LNCAP (cell line): ENCODE measurements around the gene P2RY6.

Experiments used
- CTCF ChIP-seq: fragments of 450-650 bp; IDR thresholded peaks from 2 replicates; pipeline ENCODE4 v1.5.1; 2017; ENCODE audit warnings: mild to moderate bottlenecking

Gene P2RY6

GRCh38 chr11:73290536-73290935 lies 18.4 kb downstream of the P2RY6 start:
- no peak for TF ChIP-seq CTCF

DNA sequence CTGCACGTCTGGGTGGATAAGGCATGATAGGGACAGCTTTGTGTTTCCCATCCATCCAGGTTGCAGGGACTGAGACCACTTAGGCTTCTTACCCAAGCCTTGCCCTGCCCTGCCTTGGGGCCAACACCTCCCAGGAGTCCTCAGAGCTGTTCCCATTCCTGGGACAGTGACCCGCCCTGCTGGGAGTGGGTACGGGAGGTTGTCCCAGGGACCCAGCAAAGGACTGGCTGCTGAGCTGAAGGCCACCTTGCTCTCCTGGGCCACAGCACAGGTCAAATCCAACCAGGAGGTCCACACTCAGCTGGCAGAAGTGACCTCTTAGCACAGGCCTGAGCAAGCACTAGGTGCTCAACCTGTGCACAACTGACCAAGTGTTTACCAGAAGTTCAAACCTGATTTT lies 19.1 kb downstream of the P2RY6 start:
- TF ChIP-seq CTCF = no peak

- TF ChIP-seq CTCF = no peak
These were observed 19.8 kb downstream of the P2RY6 start for GRCh38 chr11:73291781-73292524.

DNA sequence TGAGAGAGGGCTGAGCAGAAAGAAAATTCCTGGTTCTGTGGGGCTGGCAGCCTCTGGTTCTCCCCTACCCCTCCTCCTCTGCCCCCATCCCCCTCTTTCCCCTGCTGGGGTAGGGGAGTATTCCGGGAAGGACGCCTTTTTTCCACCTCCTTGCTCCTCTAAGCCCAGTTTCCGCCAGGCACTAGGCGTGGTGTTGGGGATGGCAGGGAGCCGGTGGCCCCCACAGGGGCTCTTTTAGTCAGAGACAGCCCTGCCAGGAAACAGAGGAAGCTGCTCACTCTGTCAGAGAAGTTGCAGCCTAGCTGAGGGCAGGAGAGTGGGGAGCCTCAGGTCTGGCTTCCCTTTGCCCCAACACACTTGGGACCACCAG lies 20.4 kb downstream of the P2RY6 start:
- no peak for TF ChIP-seq CTCF

DNA sequence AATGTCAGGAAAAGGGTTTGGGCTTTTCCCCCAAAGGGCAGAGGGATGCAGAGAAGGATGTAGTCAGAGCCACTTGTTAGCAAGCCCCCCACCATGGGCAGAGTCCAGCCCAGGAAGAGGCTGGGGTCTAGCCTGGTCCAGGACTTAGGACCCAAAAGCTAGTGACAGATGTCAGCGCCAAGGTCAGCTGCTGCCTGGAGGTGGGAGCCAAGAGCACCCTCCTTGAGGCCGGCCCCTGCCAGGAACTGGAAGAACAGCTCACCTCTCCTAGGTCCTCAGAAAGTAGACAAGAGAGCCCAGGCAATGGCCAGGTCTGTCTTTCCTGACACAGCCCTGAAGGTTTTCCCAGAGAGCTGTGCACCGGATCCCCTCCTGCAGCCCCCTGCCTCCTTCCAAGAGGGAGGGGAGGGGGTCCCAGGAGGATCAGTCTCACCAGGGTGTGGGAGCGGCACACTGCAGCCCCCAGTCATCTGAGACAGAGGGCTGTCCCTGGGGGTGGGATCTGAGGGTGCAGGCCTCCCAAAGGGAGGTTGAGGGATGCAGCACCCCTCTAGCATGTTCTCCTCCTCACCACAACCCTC lies 21.3 kb downstream of the P2RY6 start:
- TF ChIP-seq CTCF = no peak

DNA sequence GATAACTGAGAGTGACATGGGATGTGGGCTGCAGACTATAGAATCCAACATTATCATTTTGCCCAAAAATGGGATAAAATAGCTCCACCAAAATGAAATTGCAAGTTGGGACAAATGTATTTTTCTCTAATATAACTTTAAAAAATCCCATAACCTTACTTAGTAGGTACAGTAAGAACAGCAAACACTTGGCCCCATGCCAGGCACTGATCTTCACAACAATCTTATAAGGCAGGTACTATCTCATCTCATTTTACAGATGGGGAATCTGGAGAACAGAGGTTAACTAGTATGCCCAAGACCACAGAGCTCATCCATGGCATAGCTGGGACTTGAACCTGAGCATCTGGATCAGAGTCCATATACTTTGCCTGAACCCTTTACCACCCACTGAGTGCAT lies 22.5 kb downstream of the P2RY6 start:
- TF ChIP-seq CTCF = no peak

GRCh38 chr11:73295241-73295995 lies 23.3 kb downstream of the P2RY6 start:
- peak; percentile 98 for TF ChIP-seq CTCF
